ACC112 (cell line): ENCODE measurements around the gene CENPS.

Experiments used
- H2AFZ ChIP-seq: fragments of 200-600 bp; sonication (generic); one replicate; pipeline ENCODE4 v1.6.0; 2017; ENCODE audit warnings: antibody characterized with exemption, low read length; ENCODE audit not compliant: unreplicated experiment
- H3K27ac ChIP-seq: fragments of 200-600 bp; sonication (generic); 2 replicates; pipeline ENCODE4 v1.5.1; 2014; ENCODE audit warnings: low read depth, mild to moderate bottlenecking, antibody characterized with exemption, low read length, moderate library complexity
- H3K27me3 ChIP-seq: fragments of 200-600 bp; sonication (generic); 2 replicates; pipeline ENCODE4 v1.6.1; 2014; ENCODE audit warnings: mild to moderate bottlenecking, antibody characterized with exemption, low read length, moderate library complexity, mixed read lengths; ENCODE audit not compliant: insufficient read depth
- H3K36me3 ChIP-seq: fragments of 200-600 bp; sonication (generic); 2 replicates; pipeline ENCODE4 v1.6.1; 2016; ENCODE audit warnings: mild to moderate bottlenecking, antibody characterized with exemption, low read length, moderate library complexity, mixed read lengths; ENCODE audit not compliant: insufficient read depth
- H3K4me1 ChIP-seq: fragments of 200-600 bp; sonication (generic); one replicate; pipeline ENCODE4 v1.6.1; 2016; ENCODE audit warnings: low read length, mixed read lengths; ENCODE audit not compliant: insufficient read depth, unreplicated experiment, control insufficient read depth
- H3K4me3 ChIP-seq: fragments of 200-600 bp; sonication (generic); 2 replicates; pipeline ENCODE4 v1.5.1; 2014; ENCODE audit warnings: mild to moderate bottlenecking, low read depth, low read length
- H3K79me2 ChIP-seq: fragments of 200-600 bp; sonication (generic); one replicate; pipeline ENCODE4 v1.6.0; 2016; ENCODE audit warnings: low read length; ENCODE audit not compliant: control insufficient read depth, unreplicated experiment, insufficient read depth

The CENPS gene

DNA sequence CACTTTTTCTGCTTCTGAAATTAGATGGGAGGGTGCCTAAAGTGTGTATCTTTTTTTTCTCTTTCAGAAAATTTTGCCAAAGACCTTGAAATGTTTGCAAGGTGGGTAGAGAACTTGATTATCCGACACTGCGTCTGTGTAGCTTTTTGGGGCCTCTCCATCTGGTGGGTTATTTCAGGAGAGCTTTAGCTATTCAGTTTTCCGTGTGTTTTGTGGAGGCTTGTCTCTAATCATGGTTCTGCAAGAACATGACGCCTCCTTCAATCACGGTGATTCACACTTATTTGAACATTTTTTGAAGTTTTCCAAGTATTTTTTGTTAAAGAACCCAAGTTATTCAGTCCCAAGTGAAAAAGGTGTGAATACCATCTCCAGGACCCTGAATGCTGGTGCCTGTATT lies 4.4 kb downstream of the CENPS start:
- no peak overlapping the region for H2AFZ ChIP-seq
- H3K27me3 ChIP-seq: no peaks in the 10 kb centered on the region
- H3K4me3 ChIP-seq: no peak overlapping the region
- H3K4me1 ChIP-seq: peaks cover 5% of the 10 kb centered on the region
- H3K36me3 ChIP-seq: no peaks in the 10 kb centered on the region
- peaks cover 5% of the 10 kb centered on the region for H3K79me2 ChIP-seq
- no peak overlapping the region for H3K27ac ChIP-seq

DNA sequence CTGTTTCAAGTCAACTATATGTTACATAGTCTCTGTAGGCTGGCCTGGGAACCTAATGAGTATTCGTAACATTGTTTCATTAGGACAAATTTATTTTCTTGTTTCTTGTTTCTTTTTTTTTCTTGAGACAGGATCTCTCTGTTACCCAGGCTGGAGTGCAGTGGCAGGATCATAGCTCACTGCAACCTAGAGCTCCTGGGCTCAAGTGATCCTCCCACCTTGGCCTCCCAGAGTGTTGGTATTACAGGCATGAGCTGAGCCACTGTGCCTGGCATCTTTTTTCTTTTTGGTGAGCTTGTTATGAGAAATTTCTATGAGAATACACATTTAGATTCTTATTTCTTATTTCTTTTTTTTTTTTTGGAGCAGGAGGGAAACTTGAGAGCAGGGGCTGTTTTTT lies 6.8 kb downstream of the CENPS start:
- Histone ChIP-seq H3K4me3 (no peak overlapping the region), H3K79me2 (no peaks in the 10 kb centered on the region), H2AFZ (no peak overlapping the region), H3K4me1 (no peaks in the 10 kb centered on the region), H3K27me3 (no peaks in the 10 kb centered on the region), H3K36me3 (no peaks in the 10 kb centered on the region), H3K27ac (no peak overlapping the region)

DNA sequence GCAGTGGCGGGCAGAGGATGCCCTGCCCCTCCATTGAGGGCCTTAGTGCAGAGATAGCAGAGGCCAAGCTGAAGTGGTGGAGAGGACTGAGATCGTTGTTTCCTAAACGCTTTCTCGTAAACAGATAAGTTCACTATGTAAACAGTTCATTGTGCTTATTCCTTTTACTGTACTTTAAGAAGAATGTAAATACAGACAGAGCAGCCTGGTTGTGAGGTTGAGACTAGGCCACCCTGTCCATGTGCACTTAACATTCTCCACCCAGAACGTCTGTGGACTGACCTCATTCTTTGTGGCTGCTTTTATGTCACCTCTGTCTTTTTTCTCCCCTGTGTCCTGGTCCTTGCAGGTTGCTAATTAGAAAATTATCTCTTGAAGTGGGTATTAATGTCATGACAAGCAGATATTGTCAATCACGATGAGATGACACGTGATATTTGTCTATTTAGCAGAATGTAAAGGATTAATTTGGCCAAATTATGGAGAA lies 8.5 kb downstream of the CENPS start:
- Histone ChIP-seq H3K27ac (no peak overlapping the region), H3K79me2 (no peaks in the 10 kb centered on the region), H3K27me3 (no peaks in the 10 kb centered on the region), H3K36me3 (no peaks in the 10 kb centered on the region), H2AFZ (no peak overlapping the region), H3K4me3 (no peak overlapping the region), H3K4me1 (no peaks in the 10 kb centered on the region)

DNA sequence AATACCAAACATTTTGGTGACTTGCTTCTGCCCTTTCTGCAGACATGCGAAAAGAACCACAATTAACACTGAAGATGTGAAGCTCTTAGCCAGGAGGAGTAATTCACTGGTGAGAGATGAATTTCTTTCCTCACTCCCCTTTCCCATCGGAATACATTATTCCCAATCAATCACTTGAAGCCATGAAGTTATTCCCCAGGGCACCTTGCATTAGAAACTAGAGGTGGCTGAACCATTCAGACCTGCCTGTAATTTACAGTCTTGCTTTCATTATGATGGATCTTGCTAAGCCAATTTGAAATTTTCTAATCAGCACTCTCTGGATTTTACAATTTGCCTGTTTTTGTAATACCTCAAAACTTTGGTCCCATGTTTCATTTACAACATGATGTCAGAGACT lies 10.1 kb downstream of the CENPS start:
- no peak overlapping the region for H3K27ac ChIP-seq
- no peak overlapping the region for H2AFZ ChIP-seq
- no peaks in the 10 kb centered on the region for H3K79me2 ChIP-seq
- no peak overlapping the region for H3K4me3 ChIP-seq
- H3K4me1 ChIP-seq: no peaks in the 10 kb centered on the region
- H3K36me3 ChIP-seq: no peaks in the 10 kb centered on the region
- no peaks in the 10 kb centered on the region for H3K27me3 ChIP-seq

DNA sequence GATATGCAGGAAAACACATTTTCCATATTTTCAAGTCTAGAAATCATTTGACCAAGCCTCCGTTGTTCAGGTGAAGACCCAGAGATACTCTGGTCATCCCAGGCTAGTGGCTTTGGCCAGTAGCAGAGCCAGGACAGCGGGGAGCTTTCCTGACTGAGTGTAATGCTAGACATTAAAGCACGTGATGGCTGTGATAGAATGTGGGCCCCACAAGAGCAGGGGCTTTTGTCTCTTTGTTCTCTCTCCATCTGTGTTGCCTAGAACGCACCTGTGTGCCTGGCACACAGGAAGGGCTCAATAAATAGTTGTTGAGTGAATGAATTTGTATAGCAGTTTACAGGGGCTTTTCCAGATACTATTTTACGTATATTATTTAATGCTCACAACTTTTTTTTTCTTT lies 10.6 kb downstream of the CENPS start:
- Histone ChIP-seq H2AFZ (no peak overlapping the region), H3K4me3 (no peak overlapping the region), H3K27ac (no peak overlapping the region), H3K4me1 (no peaks in the 10 kb centered on the region), H3K36me3 (no peaks in the 10 kb centered on the region), H3K27me3 (no peaks in the 10 kb centered on the region), H3K79me2 (no peaks in the 10 kb centered on the region)

DNA sequence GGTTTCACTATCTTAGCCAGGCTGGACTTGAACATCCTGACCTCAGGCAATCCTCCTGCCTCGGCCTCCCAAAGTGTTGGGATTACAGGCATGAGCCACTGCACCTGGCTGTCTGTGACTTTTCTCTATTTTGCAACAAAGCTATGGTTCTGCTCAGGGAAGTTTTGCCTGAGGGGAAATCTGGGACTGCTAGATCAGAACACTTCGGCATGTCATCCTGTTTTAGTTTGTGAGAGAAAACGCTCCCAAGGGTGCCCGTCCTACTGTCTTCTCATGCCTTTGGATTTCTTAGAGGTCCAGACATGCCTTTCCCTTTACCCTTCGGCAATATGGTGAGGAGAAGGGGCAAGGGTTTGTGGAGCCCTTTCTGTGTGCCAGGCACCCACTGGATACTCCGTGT lies 14.0 kb downstream of the CENPS start:
- Histone ChIP-seq H3K27me3 (no peaks in the 10 kb centered on the region), H2AFZ (no peak overlapping the region), H3K79me2 (no peaks in the 10 kb centered on the region), H3K27ac (no peak overlapping the region), H3K4me1 (no peaks in the 10 kb centered on the region), H3K4me3 (no peak overlapping the region), H3K36me3 (no peaks in the 10 kb centered on the region)

DNA sequence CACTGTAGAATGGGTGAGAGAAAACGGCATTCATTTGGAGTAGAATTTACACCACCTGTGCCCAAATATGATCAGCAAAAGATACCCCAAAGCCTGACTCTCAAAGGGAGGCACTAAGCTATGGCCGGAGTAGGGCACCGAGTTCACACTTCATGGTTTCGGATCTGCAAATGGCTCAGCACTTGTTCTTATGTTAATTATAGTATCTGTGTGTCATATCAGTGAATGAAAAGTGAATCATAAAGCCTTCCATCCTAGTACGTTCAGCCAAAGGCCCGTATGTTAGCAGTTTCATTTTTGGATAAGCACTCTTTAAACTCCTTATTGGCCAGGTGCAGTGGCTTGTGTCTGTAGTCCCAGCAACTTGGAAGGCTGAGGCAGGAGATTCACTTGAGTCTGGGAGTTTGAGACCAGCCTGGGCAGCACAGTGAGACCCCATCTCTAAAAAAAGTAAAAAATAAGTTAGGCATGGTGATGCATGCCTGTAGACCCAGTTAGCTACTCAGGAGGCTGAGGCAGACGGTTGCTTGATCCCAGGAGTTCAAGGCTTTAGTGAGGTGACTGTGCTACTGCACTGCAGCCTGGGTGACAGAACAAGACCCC lies 14.7 kb downstream of the CENPS start:
- Histone ChIP-seq H3K4me1 (no peaks in the 10 kb centered on the region), H3K79me2 (no peaks in the 10 kb centered on the region), H3K4me3 (no peak overlapping the region), H3K27ac (no peak overlapping the region), H2AFZ (no peak overlapping the region), H3K27me3 (no peaks in the 10 kb centered on the region), H3K36me3 (no peaks in the 10 kb centered on the region)

DNA sequence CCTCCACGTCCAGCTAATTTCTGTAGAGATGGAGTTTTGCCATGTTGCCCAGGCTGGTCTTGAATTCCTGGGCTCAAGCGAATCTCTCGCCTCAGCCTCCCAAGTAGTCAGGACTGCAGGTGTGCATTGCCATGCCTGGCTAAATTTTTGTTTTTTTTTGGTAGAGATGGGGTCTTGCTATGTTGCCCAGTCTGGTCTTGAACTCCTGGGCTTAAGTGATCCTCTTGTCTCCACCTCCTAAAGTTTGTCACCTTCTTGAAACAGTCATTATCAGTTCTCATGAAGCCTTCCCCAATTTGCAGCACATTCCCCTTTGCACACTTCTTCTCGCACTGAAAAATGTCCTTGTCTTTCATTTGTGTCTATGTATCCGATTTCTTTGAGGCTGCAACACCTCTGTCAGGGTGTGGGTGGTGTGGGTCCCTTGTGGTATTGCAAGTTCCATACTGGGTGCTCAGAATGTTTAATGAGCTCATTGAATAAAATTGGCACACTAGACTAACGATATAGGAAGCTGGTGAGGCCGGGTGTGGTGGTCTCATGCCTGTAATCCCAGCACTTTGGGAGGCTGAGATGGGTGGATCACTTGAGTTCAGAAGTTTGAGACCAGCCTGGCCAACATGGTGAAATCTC lies 16.7 kb downstream of the CENPS start:
- peaks cover 7% of the 10 kb centered on the region for H3K4me1 ChIP-seq
- H3K27ac ChIP-seq: no peak overlapping the region
- no peaks in the 10 kb centered on the region for H3K27me3 ChIP-seq
- no peaks in the 10 kb centered on the region for H3K36me3 ChIP-seq
- H3K4me3 ChIP-seq: no peak overlapping the region
- no peaks in the 10 kb centered on the region for H3K79me2 ChIP-seq
- H2AFZ ChIP-seq: no peak overlapping the region

DNA sequence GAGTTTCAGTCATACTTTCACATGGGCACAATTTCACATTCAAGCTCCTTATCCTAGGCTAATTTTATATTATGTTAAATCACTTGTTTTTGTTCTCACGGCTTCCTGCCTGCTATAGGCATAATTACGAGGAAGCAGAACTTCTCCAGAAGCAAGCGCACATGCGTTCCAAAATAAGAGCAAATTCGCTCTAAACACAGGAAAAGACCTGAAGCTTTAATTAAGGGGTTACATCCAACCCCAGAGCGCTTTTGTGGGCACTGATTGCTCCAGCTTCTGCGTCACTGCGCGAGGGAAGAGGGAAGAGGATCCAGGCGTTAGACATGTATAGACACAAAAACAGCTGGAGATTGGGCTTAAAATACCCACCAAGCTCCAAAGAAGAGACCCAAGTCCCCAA lies 19.5 kb downstream of the CENPS start, which contains the start of gene CORT:
Gene CORT (plus strand): TSS at position 281 of the 400 bp plus-strand sequence. CDS start 193 bp downstream, outside the sequence.
- Histone ChIP-seq H3K4me3 (peak within 1 kb of the TSS; percentile 61; the same call in 1 of the 2 replicates), H3K36me3 (no peaks in the 10 kb centered on the region), H3K27ac (no peak within 1 kb of the TSS), H3K27me3 (no peaks in the 10 kb centered on the region), H3K79me2 (no peaks in the 10 kb centered on the region), H3K4me1 (peaks cover 9% of the 10 kb centered on the region), H2AFZ (no peak within 1 kb of the TSS)

DNA sequence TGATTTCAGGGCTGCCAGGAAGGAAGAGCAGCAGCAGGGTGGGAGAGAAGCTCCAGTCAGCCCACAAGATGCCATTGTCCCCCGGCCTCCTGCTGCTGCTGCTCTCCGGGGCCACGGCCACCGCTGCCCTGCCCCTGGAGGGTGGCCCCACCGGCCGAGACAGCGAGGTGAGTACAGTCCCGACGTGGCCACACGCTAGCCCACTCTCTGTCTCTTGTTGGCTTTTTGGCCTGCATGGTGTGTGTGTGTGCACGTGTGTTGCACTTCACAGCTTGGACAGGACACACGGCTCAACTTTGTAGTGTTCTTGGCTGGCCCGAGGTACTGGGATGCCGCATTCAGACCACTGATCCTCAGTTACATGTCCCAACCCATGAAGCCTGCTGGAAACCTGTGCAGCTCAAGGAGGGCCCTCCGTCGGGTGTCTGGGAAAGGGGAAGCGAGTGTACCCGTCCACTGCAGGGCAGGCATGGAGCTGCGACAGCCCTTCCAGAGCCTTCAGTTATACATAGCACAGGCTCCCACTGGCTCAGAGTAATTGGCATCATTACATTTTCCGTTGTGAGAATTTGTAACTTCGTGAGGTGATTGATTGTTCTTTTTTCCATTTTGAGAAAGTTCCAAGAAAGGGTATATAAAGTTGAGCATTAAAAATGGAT lies 20.1 kb downstream of the CENPS start:
- Histone ChIP-seq H3K27ac (no peak overlapping the region), H3K36me3 (no peaks in the 10 kb centered on the region), H2AFZ (no peak overlapping the region), H3K4me1 (peaks cover 9% of the 10 kb centered on the region), H3K4me3 (no peak overlapping the region), H3K27me3 (no peaks in the 10 kb centered on the region), H3K79me2 (no peaks in the 10 kb centered on the region)

DNA sequence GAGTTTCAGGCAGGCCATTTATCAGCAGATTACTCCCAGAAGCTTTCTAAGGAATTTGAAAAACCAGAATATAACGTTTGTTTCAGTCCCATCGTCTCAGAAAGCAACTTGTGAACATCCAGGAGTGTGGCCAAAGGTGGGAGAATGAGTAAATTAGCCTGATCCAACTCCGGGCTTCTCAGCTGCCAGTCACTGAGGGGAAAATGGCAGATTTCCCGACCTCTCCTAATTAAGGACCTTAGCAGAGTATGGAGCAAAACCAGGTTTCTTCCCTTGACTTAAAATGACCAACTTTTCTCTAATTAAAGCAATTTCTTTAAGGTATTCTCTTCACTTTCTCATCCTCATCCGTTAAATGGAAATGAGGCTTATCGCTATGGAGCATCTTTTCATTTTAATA lies 20.6 kb downstream of the CENPS start:
- Histone ChIP-seq H3K27me3 (no peaks in the 10 kb centered on the region), H3K4me1 (peaks cover 9% of the 10 kb centered on the region), H3K4me3 (peak overlapping the region; percentile 61), H3K79me2 (no peaks in the 10 kb centered on the region), H3K27ac (no peak overlapping the region), H3K36me3 (no peaks in the 10 kb centered on the region), H2AFZ (no peak overlapping the region)
